Hematopoietic multipotent progenitor cell treated with erythropoietin and hydrocortisone succinate and interleukin-3 and kit ligand, for 6 days (in vitro differentiated cells): ENCODE measurements around the gene CAB39L.

Source experiments
- DNase-seq: peaks from one replicate; pipeline ENCODE4 v3.0.0-alpha.2; 2015

CAB39L gene

DNA sequence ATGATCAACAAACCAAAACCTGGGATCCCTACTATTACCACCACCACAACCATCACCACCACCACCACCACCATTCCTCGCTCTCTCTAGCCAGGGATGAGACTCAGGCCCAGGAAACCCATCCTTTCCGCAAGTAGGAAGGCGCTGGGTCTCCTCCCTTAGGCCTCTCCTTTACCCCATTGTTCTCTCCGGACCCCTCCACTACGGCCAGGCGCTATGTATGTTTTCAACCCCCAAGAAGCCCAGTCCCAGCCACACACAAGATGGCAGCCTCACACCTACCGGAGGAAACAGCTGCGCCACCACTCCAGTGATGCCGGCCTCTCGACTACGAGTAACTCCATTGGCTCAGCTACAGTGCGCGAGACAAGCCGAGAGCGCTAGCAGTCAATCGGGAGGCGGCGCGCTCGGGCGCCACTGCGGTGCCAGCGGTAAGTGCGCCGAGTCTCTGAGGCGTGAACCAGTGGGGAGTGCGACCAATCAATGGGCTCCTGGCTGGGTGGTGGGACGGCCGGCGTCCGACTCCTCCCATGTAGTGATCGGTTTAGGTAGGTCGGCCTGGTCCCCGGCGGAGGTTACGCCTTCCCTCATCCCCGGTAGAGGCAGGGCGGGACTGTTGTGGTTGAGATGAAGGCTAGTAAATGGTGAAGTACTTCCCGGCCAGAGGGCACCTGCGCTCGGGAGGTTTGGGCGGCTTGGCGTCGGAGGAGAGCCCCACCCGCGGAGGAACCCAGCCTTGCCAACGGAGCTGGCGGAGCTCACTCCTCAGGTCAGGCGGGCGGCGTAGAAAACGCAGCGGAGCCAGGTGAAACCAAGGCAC, at the start of gene CAB39L, which contains the start of gene SETDB2:
Gene CAB39L, minus strand, starts transcription at position 361 of the 820 bp plus-strand sequence. CDS start 61,154 bp downstream, outside the sequence.
Gene SETDB2, plus strand, starts transcription at position 571 of the 820 bp plus-strand sequence. CDS start 7,620 bp downstream, outside the sequence.
- peak; percentile 100 for DNase-seq

- DNase-seq, result no peak
These were observed 44.7 kb upstream of the CAB39L start for GRCh38 chr13:49488563-49488962.

GRCh38 chr13:49481788-49482187, 37.9 kb upstream of the CAB39L start:
- DNase-seq, result no peak

GRCh38 chr13:49476529-49476928, 32.7 kb upstream of the CAB39L start:
- no peak for DNase-seq

- DNase-seq, result no peak
These were observed 28.3 kb upstream of the CAB39L start for GRCh38 chr13:49472186-49472585.

- DNase-seq, result no peak
These were observed 22.5 kb upstream of the CAB39L start for GRCh38 chr13:49466292-49466838.

DNA sequence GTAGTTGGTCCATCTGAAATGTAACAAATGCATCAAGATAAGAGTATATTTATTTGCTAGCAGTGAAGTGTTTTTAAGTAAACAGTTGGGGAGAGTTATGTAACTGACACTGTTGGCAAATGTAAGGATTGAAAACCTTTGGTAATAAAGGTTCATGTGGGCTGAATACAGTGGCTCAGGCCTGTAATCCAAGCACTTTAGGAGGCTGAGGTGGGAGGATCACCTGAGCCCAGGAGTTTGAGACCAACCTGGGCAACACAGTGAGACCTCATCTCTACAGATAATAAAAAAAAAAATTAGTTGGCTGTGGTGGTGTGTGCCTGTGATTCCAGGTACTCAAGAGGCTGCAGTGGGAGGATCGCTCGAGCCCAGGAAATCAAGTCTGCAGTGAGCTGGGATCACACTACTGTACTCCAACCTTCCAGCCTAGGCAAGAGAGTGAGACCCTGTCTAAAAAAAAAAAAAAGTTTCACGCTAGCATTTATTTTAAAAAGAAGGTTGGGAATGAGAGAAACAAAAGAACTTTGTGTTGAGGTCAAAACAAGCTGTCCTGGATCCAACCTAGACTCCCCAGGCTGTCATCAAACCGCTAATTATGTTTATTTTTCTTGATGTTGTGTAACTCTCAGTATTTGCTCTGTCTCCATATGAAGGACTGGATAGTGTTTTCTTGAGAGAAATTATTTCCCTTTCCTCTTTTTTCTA, 20.9 kb upstream of the CAB39L start:
- no peak for DNase-seq

- no peak for DNase-seq
These were observed 20.2 kb upstream of the CAB39L start for GRCh38 chr13:49464085-49464484.

DNA sequence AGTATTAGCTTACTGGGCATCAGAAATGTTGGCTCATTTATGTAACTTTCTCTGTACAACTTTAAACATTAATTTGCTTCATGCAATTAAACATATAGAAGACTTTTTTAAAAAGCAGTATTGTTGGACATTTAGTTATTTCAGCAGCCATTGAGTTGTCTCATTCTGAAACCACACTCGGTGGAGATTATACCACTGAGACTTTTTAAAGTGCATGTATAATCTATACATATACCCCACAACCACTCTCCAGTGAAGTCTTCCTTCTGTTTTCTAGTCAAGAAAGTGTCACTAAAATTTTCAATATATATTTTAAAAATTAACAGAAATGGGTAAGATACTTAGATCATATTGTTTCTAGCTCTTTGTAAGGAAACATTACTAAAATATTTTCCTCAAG, 15.7 kb upstream of the CAB39L start:
- no peak for DNase-seq

GRCh38 chr13:49457221-49457620, 13.4 kb upstream of the CAB39L start:
- DNase-seq, result no peak

GRCh38 chr13:49456156-49456555, 12.3 kb upstream of the CAB39L start:
- no peak for DNase-seq

DNA sequence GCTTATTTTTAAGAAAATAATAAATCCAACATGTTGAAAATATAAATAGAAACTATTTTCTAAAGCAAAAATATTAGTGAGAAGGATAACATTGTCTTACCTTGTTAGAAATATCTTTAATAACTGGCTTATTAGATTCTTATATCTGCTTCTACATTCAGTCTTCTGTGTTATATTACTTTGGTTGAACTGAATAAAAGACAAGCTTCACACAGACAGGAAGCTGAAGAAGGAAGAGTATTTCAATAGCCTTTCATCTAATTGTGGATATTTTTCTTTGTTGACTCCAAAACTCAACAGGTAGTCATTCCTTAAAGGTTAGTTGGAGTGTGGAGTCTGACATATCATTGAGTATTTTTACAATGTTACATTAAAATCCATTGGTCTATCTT, 11.1 kb upstream of the CAB39L start:
- no peak for DNase-seq

DNA sequence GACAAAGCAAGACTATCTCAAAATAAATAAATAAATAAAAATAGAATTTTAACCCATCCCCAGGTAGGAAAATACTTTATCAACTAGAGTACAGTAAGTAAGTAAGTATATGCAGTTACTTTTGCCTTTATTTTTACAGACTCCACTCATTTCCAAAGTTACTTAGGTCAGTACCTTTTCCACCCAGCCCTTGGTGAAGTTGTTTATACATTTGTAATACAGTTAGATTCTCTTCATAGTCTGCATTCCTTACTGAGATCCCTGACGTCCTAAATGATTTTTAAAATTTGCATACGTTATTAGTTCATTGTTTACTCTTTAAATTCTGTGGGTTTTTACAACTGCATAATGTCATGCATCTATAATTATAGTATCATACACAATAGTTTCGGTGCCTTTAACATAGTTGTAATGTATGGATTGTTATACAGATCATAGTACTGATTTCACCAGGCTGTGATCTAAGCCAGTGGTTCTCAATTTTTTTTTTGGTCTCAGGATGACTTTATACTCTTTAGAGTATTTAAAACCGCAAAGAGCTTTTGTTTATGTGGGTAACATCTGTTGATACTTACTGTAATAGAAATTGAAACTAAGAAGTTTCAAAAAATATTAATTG, 10.6 kb upstream of the CAB39L start:
- DNase-seq, result no peak

DNA sequence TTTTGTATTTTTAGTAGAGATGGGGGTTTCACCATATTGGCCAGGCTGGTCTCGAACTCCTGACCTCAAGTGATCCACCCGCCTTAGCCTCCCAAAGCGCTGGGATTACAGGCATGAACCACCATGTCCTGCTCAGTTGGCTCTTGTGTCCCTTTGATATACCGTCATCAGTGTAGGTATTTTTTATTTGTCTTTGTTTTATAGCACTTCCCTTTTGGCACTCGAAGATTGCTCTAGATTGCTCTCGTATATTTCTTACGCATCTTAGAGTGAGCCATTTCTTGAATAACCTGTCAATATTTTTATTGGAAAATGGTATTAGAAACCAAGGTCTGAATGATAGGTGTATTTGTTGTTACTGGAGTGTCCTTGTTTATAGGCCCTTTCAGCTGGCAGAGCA, 9.6 kb upstream of the CAB39L start:
- no peak for DNase-seq

DNA sequence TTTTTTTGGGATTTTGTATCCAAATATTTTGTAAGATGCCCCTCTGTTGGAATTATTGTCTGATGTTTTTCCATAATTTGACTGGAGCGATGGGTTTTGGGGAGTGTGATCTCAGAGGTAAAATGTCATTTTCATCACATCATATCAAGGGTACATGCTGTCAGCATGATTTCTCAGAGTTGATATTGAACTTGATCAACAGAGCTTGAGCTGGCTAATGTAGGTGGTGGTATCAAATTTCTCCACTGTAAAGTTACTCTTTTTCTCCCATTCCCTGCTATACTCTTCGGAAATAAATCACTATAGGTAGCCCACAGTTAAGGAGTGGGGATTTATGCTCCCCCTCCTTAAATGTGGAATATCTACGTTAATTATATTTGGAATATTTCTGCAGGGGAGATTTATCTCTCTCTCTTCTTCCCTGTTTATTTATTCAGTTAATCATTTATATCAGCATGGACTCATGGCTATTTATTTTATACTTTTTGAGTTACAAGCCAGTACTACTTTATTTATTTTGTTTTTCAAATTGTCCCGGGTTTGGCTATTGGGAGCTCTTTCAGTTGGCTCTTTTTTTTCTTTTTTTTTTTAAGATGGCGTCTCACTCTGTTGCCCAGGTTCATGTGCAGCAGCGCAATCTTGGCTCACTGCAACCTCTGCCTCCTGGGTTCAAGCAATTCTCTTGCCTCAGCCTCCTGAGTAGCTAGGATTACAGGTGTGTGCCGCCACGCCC, 9.0 kb upstream of the CAB39L start:
- DNase-seq, result no peak

GRCh38 chr13:49450105-49450819, 6.4 kb upstream of the CAB39L start:
- DNase-seq, result peak; percentile 33

DNA sequence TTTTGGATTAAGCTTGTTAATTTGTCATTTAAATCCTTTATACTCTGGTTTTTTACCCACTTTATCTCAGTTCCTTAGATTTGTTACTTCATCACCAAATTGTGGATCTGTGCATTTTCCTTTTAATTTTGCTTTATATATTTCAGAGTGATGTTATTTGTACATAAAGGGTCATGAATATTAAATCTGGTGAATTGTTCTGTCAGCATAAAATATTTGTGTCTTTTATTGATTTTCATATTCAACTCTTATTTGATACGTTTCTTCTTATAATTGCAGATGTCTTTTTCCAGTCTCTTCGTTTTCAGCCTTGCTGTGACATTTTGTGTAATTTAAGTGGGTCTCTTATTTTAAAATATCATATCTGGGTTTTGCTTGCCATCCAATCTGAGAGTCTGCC, 4.9 kb upstream of the CAB39L start:
- no peak for DNase-seq

DNA sequence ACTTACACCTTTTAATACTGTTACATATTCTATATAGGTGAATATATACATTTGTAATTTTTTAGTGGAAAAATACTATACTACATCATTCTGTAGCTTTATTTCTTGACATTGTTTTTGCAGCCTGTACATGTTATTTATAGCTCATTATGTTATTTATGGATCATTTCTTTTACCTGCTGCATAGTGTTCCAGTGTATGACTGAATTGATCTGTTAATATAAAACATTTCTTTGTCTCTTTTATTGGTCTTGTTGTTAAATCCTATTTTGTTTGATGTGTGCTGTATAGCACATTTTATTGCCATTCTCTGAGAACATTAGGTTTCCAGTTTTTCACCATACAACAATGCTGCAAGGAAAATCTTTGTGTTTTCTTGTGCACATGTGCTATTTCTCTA, 2.6 kb upstream of the CAB39L start:
- no peak for DNase-seq

GRCh38 chr13:49444524-49445395, 896 bp upstream of the CAB39L start:
- peak; percentile 90 for DNase-seq

DNA sequence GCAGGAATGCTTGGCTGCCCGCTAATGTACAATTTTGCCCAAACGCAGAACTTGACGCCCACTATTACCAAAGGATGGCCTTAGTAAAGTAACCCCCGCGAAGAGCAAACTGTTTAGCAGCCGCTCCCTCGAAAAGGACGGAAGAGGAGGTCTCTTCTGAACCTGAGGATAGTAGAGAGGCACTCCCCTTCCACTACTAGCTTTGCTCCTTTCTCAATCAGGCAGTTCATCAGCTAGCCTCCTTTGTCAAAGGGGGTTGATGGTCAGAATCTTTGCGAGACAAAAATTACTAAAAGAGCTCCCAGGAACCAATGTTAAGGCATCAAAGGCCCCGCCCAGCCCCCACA, 534 bp downstream of the CAB39L start:
- DNase-seq, result peak; percentile 74

DNA sequence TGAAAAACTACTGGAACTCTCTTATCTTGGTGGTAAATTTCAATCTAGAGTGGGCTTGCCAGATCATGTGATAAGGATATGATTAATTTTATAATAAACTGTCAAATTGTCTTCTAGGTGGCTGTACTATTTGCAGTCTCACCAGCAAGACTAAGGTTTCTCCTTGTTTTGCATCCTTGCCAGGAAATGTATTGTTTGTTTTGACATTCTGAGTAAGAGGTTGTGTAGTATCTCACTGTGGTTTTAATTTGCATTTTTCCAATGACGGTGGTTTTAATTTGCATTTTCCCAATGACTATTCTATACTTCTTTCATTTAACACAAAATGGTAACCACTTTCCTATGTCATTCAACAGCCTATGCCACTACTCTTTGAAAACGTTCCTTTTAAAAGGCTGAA, 2.0 kb downstream of the CAB39L start:
- DNase-seq, result no peak
